HepG2 (cell line): ENCODE results near the gene KRTAP1-3. TPM values are rescaled to one million over a fixed set of nuclear protein-coding genes. Genes with fewer than 3 reads are reported as not detected.

ENCODE experiments used
- ARHGAP35 ChIP-seq: sonication (generic); formaldehyde crosslinking; IDR thresholded peaks from 2 replicates; pipeline ENCODE4 v1.9.0; 2022; ENCODE audit warnings: mild to moderate bottlenecking, inconsistent platforms, moderate library complexity, missing genetic modification reagents, borderline replicate concordance
- CAMTA2 ChIP-seq: sonication (generic); formaldehyde crosslinking; IDR thresholded peaks from 2 replicates; pipeline ENCODE4 v1.4.0; 2020; ENCODE audit warnings: mild to moderate bottlenecking, missing genetic modification reagents, borderline replicate concordance
- ERF ChIP-seq: IDR thresholded peaks from 2 replicates; pipeline ENCODE4 v1.6.1; 2018; ENCODE audit warnings: missing biosample characterization, missing genetic modification reagents
- HNRNPLL ChIP-seq: fragments of 200-400 bp; formaldehyde crosslinking; IDR thresholded peaks from 2 replicates; pipeline ENCODE4 v1.6.1; 2017; ENCODE audit warnings: mild to moderate bottlenecking, low read depth, low read length; ENCODE audit not compliant: poor library complexity, severe bottlenecking
- NFE2 ChIP-seq: sonication (generic); formaldehyde crosslinking; IDR thresholded peaks from 2 replicates; pipeline ENCODE4 v1.4.0; 2020; ENCODE audit warnings: missing genetic modification reagents
- NFKB2 ChIP-seq: sonication (generic); formaldehyde crosslinking; IDR thresholded peaks from 2 replicates; pipeline ENCODE4 v1.4.0; 2020; ENCODE audit warnings: missing genetic modification reagents, borderline replicate concordance
- NR2F2 ChIP-seq: IDR thresholded peaks from 2 replicates; pipeline ENCODE4 v1.6.1; 2012; ENCODE audit warnings: low read depth, inconsistent platforms, borderline replicate concordance
- PHF8 ChIP-seq: sonication (generic); formaldehyde crosslinking; IDR thresholded peaks from 2 replicates; pipeline ENCODE4 v1.5.0; 2020; ENCODE audit warnings: missing genetic modification reagents
- SCMH1 ChIP-seq: sonication (generic); formaldehyde crosslinking; IDR thresholded peaks from 2 replicates; pipeline ENCODE4 v1.9.0; 2021; ENCODE audit warnings: missing genetic modification reagents, mild to moderate bottlenecking, borderline replicate concordance
- SIX4 ChIP-seq: sonication (generic); formaldehyde crosslinking; IDR thresholded peaks from 2 replicates; pipeline ENCODE4 v1.4.0; 2020; ENCODE audit warnings: missing genetic modification reagents
- TOPORS ChIP-seq: sonication (generic); formaldehyde crosslinking; IDR thresholded peaks from 2 replicates; pipeline ENCODE4 v1.8.0; 2023; ENCODE audit warnings: mild to moderate bottlenecking, missing genetic modification reagents
- TRIM22 ChIP-seq: fragments of 450-650 bp; IDR thresholded peaks from 2 replicates; pipeline ENCODE4 v1.6.1; 2017
- ZBTB3 ChIP-seq: sonication (generic); formaldehyde crosslinking; IDR thresholded peaks from 2 replicates; pipeline ENCODE4 v1.4.0; 2020; ENCODE audit warnings: low read depth, mild to moderate bottlenecking, moderate library complexity, missing genetic modification reagents, borderline replicate concordance
- ZBTB40 ChIP-seq, 2 experiments: fragments of 450-650 bp in 1 of 2; sonication (generic) in 1 of 2; formaldehyde crosslinking in 1 of 2; IDR thresholded peaks; 2 replicates each; pipeline versions ENCODE4 v1.6.1 to v1.8.0; 2016 to 2022; ENCODE audit warnings: antibody characterized with exemption in 1 of 2, mild to moderate bottlenecking in 1 of 2, missing genetic modification reagents in 1 of 2
- ZKSCAN5 ChIP-seq: sonication (generic); formaldehyde crosslinking; IDR thresholded peaks from 2 replicates; pipeline ENCODE4 v1.5.1; 2020; ENCODE audit warnings: mild to moderate bottlenecking, missing genetic modification reagents
- ZNF629 ChIP-seq: sonication (generic); formaldehyde crosslinking; conservative IDR thresholded peaks from 2 replicates; pipeline ENCODE4 v1.5.0; 2020; ENCODE audit warnings: missing genetic modification reagents
- ZNF768 ChIP-seq: sonication (generic); formaldehyde crosslinking; IDR thresholded peaks from 2 replicates; pipeline ENCODE4 v1.4.0; 2020; ENCODE audit warnings: missing genetic modification reagents
- ZNF816 ChIP-seq: sonication (generic); formaldehyde crosslinking; IDR thresholded peaks from 2 replicates; pipeline ENCODE4 v1.8.0; 2022; ENCODE audit warnings: missing genetic modification reagents, mild to moderate bottlenecking, borderline replicate concordance
- ZSCAN9 ChIP-seq: IDR thresholded peaks from 2 replicates; pipeline ENCODE4 v1.6.1; 2016; ENCODE audit warnings: borderline replicate concordance
- polyA plus RNA-seq, 8 experiments: library from polyadenylated mRNA; depleted of rRNA in 3 of 8; stranded (reverse) in 7 of 8; unstranded in 1 of 8; fragments of >200 nt; fragmentation: Illumina TruSeq in 4 of 8; extraction: Trizol in 4 of 8; gene quantifications; 2 replicates each; pipeline versions ENCODE4 v1.2.1 to v1.2.3, GENCODE V29; 2011 to 2016; ENCODE audit warnings: low read depth in 4 of 8, missing spikeins in 1 of 8, mixed read lengths in 1 of 8; ENCODE audit not compliant: insufficient read depth in 1 of 8
- total RNA-seq, 5 experiments: library from RNA; depleted of rRNA; stranded (reverse); fragments of >200 nt; fragmentation: Illumina TruSeq; extraction: Trizol; gene quantifications; 2 replicates each; pipeline ENCODE4 v1.2.3, GENCODE V29; 2016; ENCODE audit warnings: low read depth in 1 of 5
- TF ChIP-seq, protein P1 (sequence below): sonication (generic); formaldehyde crosslinking; IDR thresholded peaks from 2 replicates; pipeline ENCODE4 v1.8.1; 2023; ENCODE audit warnings: mild to moderate bottlenecking, inconsistent platforms, moderate library complexity, missing genetic modification reagents, borderline replicate concordance

The KRTAP1-3 gene
- total and polyA plus RNA-seq, 2 of the 13 experiments (the other 11 are each of a cell fraction or from before 2014, with no cell fraction given): not detected

DNA sequence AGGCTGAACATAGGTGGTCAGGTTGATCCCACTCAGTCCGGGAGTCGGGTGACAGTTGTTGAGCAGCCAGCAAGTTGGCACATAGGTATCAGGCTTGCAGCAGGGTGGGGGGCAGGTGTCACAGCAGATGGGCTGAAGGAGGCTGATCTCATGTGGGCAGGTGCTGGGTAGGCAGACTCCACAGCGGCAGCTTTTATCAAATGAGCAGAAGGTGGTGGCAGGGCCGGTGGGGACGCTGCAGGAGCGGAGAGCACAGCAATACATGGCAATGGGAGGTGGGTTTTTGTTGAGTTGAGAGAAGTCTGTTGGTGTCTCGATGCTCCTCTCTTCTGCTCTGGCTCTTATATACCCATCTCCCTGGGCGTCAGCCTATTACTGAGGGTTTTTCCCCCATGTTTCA lies 25.9 kb downstream of the KRTAP1-3 start, which contains the start of gene KRTAP3-1 (continued):
- TF ChIP-seq ZNF629 (CRISPR knock-in tag) (no peak), ZSCAN9 (CRISPR knock-in tag) (no peak), ZNF816 (no peak), NFE2 (CRISPR knock-in tag) (no peak), SIX4 (CRISPR knock-in tag) (0 out of 2 replicates have a peak, but pooled peaks have one; percentile 22), HNRNPLL (no peak), ZKSCAN5 (no peak), NR2F2 (no peak), TRIM22 (no peak), ERF (CRISPR knock-in tag) (no peak), ARHGAP35 (no peak), SCMH1 (CRISPR knock-in tag) (no peak), PHF8 (CRISPR knock-in tag) (no peak), ZBTB3 (CRISPR knock-in tag) (no peak), CAMTA2 (no peak), NFKB2 (CRISPR knock-in tag) (0 out of 2 replicates have a peak, but pooled peaks have one; percentile 47), ZNF768 (CRISPR knock-in tag) (0 out of 2 replicates have a peak, but pooled peaks have one; percentile 44), ZBTB40 (IDR thresholded peaks at IDR 0.05) (no peak), ZBTB40 (CRISPR knock-in tag; IDR thresholded peaks at IDR 0.05) (no peak), TOPORS (CRISPR knock-in tag) (no peak)
- TF ChIP-seq, protein P1, sequence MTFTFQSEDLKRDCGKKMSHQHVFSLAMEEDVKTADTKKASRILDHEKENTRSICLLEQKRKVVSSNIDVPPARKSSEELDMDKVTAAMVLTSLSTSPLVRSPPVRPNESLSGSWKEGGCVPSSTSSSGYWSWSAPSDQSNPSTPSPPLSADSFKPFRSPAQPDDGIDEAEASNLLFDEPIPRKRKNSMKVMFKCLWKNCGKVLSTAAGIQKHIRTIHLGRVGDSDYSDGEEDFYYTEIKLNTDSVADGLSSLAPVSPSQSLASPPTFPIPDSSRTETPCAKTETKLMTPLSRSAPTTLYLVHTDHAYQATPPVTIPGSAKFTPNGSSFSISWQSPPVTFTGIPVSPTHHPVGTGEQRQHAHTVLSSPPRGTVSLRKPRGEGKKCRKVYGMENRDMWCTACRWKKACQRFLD: 0 out of 2 replicates have a peak, but pooled peaks have one; percentile 28
